H9 (cell line): ENCODE measurements around the gene RAB3C. TPM values are rescaled to one million over a fixed set of nuclear protein-coding genes. Genes with fewer than 3 reads are reported as not detected.

ENCODE experiments used
- DNase-seq: peaks from one replicate; pipeline ENCODE4 v3.0.0-alpha.2; 2017
- H2AFZ ChIP-seq: one replicate; pipeline ENCODE4 v1.6.1; 2013; ENCODE audit warnings: mild to moderate bottlenecking, low read length, control low read depth, moderate library complexity
- H2AK5ac ChIP-seq: 2 replicates; pipeline ENCODE4 v1.6.1; 2013; ENCODE audit warnings: low read length, control low read depth, mixed read lengths; ENCODE audit not compliant: insufficient read length
- H2BK120ac ChIP-seq: one replicate; pipeline ENCODE4 v1.6.1; 2013; ENCODE audit warnings: low read depth, mild to moderate bottlenecking, low read length, control low read depth, inconsistent platforms; ENCODE audit not compliant: poor library complexity, severe bottlenecking
- H2BK12ac ChIP-seq: 2 replicates; pipeline ENCODE4 v1.6.1; 2013; ENCODE audit warnings: low read length, control low read depth, mixed read lengths, low read depth; ENCODE audit not compliant: insufficient read length
- H2BK15ac ChIP-seq: 2 replicates; pipeline ENCODE4 v1.6.1; 2013; ENCODE audit warnings: low read depth, low read length, control low read depth
- H2BK20ac ChIP-seq: one replicate; pipeline ENCODE4 v1.6.1; 2013; ENCODE audit warnings: low read depth, mild to moderate bottlenecking, low read length, control low read depth, inconsistent platforms; ENCODE audit not compliant: poor library complexity, severe bottlenecking
- H2BK5ac ChIP-seq: 2 replicates; pipeline ENCODE4 v1.6.1; 2013; ENCODE audit warnings: low read length, control low read depth, mixed read lengths; ENCODE audit not compliant: insufficient read length
- H3K14ac ChIP-seq: 2 replicates; pipeline ENCODE4 v1.6.1; 2013; ENCODE audit warnings: low read length, control low read depth; ENCODE audit not compliant: insufficient read depth
- H3K18ac ChIP-seq: 2 replicates; pipeline ENCODE4 v1.6.1; 2013; ENCODE audit warnings: low read depth, mild to moderate bottlenecking, mixed read lengths, low read length, control low read depth; ENCODE audit not compliant: insufficient read length
- H3K23ac ChIP-seq: 2 replicates; pipeline ENCODE4 v1.6.1; 2013; ENCODE audit warnings: low read length, control low read depth, mixed read lengths, low read depth; ENCODE audit not compliant: insufficient read length
- H3K23me2 ChIP-seq: 2 replicates; pipeline ENCODE4 v1.6.1; 2013; ENCODE audit warnings: low read depth, mild to moderate bottlenecking, mixed read lengths, low read length, control low read depth; ENCODE audit not compliant: insufficient read length, poor library complexity, severe bottlenecking
- H3K27ac ChIP-seq: 2 replicates; pipeline ENCODE4 v1.5.1; 2013; ENCODE audit warnings: low read length, control low read depth, mixed read lengths, low read depth; ENCODE audit not compliant: insufficient read length
- H3K27me3 ChIP-seq: 2 replicates; pipeline ENCODE4 v1.6.1; 2013; ENCODE audit warnings: low read length, control low read depth, inconsistent platforms; ENCODE audit not compliant: insufficient read depth
- H3K4ac ChIP-seq: 2 replicates; pipeline ENCODE4 v1.6.1; 2013; ENCODE audit warnings: low read depth, mild to moderate bottlenecking, control low read depth, inconsistent platforms, low read length, moderate library complexity
- H3K4me1 ChIP-seq: 2 replicates; pipeline ENCODE4 v1.6.1; 2013; ENCODE audit warnings: low read length, control low read depth, inconsistent platforms; ENCODE audit not compliant: insufficient read depth
- H3K4me2 ChIP-seq: 2 replicates; pipeline ENCODE4 v1.6.1; 2013; ENCODE audit warnings: low read length, control low read depth, mixed read lengths; ENCODE audit not compliant: insufficient read length, insufficient read depth
- H3K56ac ChIP-seq: 2 replicates; pipeline ENCODE4 v1.6.1; 2013; ENCODE audit warnings: low read depth, mild to moderate bottlenecking, mixed read lengths, low read length, control low read depth; ENCODE audit not compliant: insufficient read length
- H3K79me1 ChIP-seq: 2 replicates; pipeline ENCODE4 v1.6.1; 2013; ENCODE audit warnings: low read depth, mild to moderate bottlenecking, moderate library complexity, low read length, control low read depth, inconsistent platforms; ENCODE audit not compliant: insufficient read depth, poor library complexity, severe bottlenecking
- H3K79me2 ChIP-seq: 2 replicates; pipeline ENCODE4 v1.6.1; 2013; ENCODE audit warnings: low read length, control low read depth, inconsistent platforms; ENCODE audit not compliant: insufficient read depth
- H3K9ac ChIP-seq: 2 replicates; pipeline ENCODE4 v1.6.1; 2013; ENCODE audit warnings: low read length, control low read depth, mixed read lengths; ENCODE audit not compliant: insufficient read length; ENCODE audit errors: extremely low read depth
- H3K9me3 ChIP-seq: one replicate; pipeline ENCODE4 v1.6.1; 2013; ENCODE audit warnings: low read depth, low read length, inconsistent platforms; ENCODE audit not compliant: control insufficient read depth
- H3T11ph ChIP-seq: one replicate; pipeline ENCODE4 v1.6.1; 2013; ENCODE audit warnings: mild to moderate bottlenecking, low read length, control low read depth, inconsistent platforms
- H4K20me1 ChIP-seq: one replicate; pipeline ENCODE4 v1.6.1; 2013; ENCODE audit not compliant: control insufficient read depth, insufficient read length, insufficient read depth
- H4K5ac ChIP-seq: 2 replicates; pipeline ENCODE4 v1.6.1; 2013; ENCODE audit warnings: low read depth, mild to moderate bottlenecking, mixed read lengths, low read length, control low read depth; ENCODE audit not compliant: insufficient read length
- H4K8ac ChIP-seq: replicated peaks from 2 replicates; pipeline ENCODE4 v1.6.1; 2013; ENCODE audit warnings: low read length, control low read depth, mixed read lengths, low read depth; ENCODE audit not compliant: insufficient read length
- H4K91ac ChIP-seq: 2 replicates; pipeline ENCODE4 v1.6.1; 2013; ENCODE audit warnings: low read depth, mild to moderate bottlenecking, moderate library complexity, mixed read lengths, low read length, control low read depth; ENCODE audit not compliant: insufficient read length
- H3K27ac Mint-ChIP-seq, 3 experiments: 2 replicates in 2 of 3; 3 replicates in 1 of 3; pipeline ENCODE4 v1.8.0; 2020 to 2021; ENCODE audit warnings: mixed read lengths in 3 of 3, mild to moderate bottlenecking in 1 of 3, moderate library complexity in 1 of 3
- H3K27me3 Mint-ChIP-seq: 2 replicates; pipeline ENCODE4 v1.8.0; 2021; ENCODE audit warnings: low read depth, mild to moderate bottlenecking, moderate library complexity, mixed read lengths
- H3K36me3 Mint-ChIP-seq, 3 experiments: 2 replicates in 2 of 3; 3 replicates in 1 of 3; pipeline ENCODE4 v1.8.0; 2020 to 2021; ENCODE audit warnings: low read depth in 3 of 3, mixed read lengths in 3 of 3; ENCODE audit not compliant: insufficient read depth in 1 of 3
- H3K4me1 Mint-ChIP-seq, 2 experiments: 2 replicates each; pipeline ENCODE4 v1.8.0; 2020; ENCODE audit warnings: mixed read lengths in 2 of 2
- H3K4me3 Mint-ChIP-seq, 2 experiments: 2 replicates in 1 of 2; 3 replicates in 1 of 2; pipeline ENCODE4 v1.8.0; 2020 to 2021; ENCODE audit warnings: mild to moderate bottlenecking in 2 of 2, mixed read lengths in 2 of 2, moderate library complexity in 1 of 2
- H3K9me3 Mint-ChIP-seq, 2 experiments: 2 replicates in 1 of 2; 3 replicates in 1 of 2; pipeline ENCODE4 v1.8.0; 2020; ENCODE audit warnings: mild to moderate bottlenecking in 2 of 2, mixed read lengths in 2 of 2, moderate library complexity in 1 of 2
- WGBS: extraction: QIAGEN DNeasy Blood & Tissue Kit; methylation state at CpG from one replicate; pipeline ENCODE4 v1.1.7; 2013; ENCODE audit warnings: missing lambda C conversion rate, low lambda C conversion rate, mixed read lengths; ENCODE audit not compliant: insufficient read length; ENCODE audit errors: extremely low coverage; 5-methylcytosine and 5-hydroxymethylcytosine counted together
- total RNA-seq: library from RNA; stranded (reverse); gene quantifications from 2 replicates; pipeline ENCODE4 v1.2.1, GENCODE V29; 2021
- TF ChIP-seq, protein P1 (sequence below): fragments of 200-600 bp; sonication (generic); conservative IDR thresholded peaks from 3 replicates; pipeline ENCODE4 v1.8.0; 2021; ENCODE audit warnings: antibody characterized with exemption, mild to moderate bottlenecking

RAB3C gene
- total RNA-seq, 1 experiment from 2014 or later, result 16.3 TPM

GRCh38 chr5:58666598-58667581 lies 84.0 kb downstream of the RAB3C start:
- Histone ChIP-seq H4K91ac (no peak overlapping the region), H4K20me1 (no peaks in the 10 kb centered on the region), H3K18ac (no peak overlapping the region), H3K14ac (no peak overlapping the region), H3K23ac (no peak overlapping the region), H3K27ac (no peak overlapping the region), H2BK120ac (no peak overlapping the region), H2BK12ac (no peak overlapping the region), H3K9me3 (no peaks in the 10 kb centered on the region), H4K8ac (no peak overlapping the region), H4K5ac (no peak overlapping the region), H3K79me2 (0 out of 2 replicates have a peak, but pooled peaks cover 2% of the 10 kb centered on the region), H3K4me2 (no peak overlapping the region), H3T11ph (no peak overlapping the region), H3K56ac (no peak overlapping the region), H2BK20ac (no peak overlapping the region), H2BK15ac (no peak overlapping the region), H3K23me2 (no peaks in the 10 kb centered on the region), H2AK5ac (no peak overlapping the region), H3K9ac (no peak overlapping the region), H3K27me3 (no peaks in the 10 kb centered on the region), H3K4me1 (no peaks in the 10 kb centered on the region), H2AFZ (no peak overlapping the region), H3K79me1 (no peaks in the 10 kb centered on the region), H2BK5ac (no peak overlapping the region), H3K4ac (no peak overlapping the region)
- no peak overlapping the region for H3K4me3 Mint-ChIP-seq
- H3K27ac Mint-ChIP-seq, result peak overlapping the region in 1 of 3 experiments; percentile 18; a peak in 4 of 7 replicates
- no peaks in the 10 kb centered on the region; the same call in 1 of the 2 replicates for H3K27me3 Mint-ChIP-seq
- H3K9me3 Mint-ChIP-seq, result no peaks in the 10 kb centered on the region
- no CpG with 5 or more reads among the region's 8 CpGs for WGBS
- TF ChIP-seq, protein P1, sequence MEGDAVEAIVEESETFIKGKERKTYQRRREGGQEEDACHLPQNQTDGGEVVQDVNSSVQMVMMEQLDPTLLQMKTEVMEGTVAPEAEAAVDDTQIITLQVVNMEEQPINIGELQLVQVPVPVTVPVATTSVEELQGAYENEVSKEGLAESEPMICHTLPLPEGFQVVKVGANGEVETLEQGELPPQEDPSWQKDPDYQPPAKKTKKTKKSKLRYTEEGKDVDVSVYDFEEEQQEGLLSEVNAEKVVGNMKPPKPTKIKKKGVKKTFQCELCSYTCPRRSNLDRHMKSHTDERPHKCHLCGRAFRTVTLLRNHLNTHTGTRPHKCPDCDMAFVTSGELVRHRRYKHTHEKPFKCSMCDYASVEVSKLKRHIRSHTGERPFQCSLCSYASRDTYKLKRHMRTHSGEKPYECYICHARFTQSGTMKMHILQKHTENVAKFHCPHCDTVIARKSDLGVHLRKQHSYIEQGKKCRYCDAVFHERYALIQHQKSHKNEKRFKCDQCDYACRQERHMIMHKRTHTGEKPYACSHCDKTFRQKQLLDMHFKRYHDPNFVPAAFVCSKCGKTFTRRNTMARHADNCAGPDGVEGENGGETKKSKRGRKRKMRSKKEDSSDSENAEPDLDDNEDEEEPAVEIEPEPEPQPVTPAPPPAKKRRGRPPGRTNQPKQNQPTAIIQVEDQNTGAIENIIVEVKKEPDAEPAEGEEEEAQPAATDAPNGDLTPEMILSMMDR, result no peak
- DNase-seq, result no peak
- H3K36me3 Mint-ChIP-seq, result no peaks in the 10 kb centered on the region
- peaks cover 9 to 10% of the 10 kb centered on the region in 2 experiments for H3K4me1 Mint-ChIP-seq
